PC-3 (cell line): ENCODE measurements around the gene ASXL2.

ENCODE experiments used
- CTCF ChIP-seq: fragments of 300-600 bp; sonication (generic); conservative IDR thresholded peaks from 2 replicates; pipeline ENCODE4 v1.5.1; 2017; ENCODE audit warnings: antibody characterized with exemption, low read depth, mild to moderate bottlenecking, low read length
- EZH2 ChIP-seq: fragments of 300-600 bp; sonication (generic); IDR thresholded peaks from one replicate; pipeline ENCODE4 v1.6.1; 2017; ENCODE audit warnings: antibody characterized with exemption, mild to moderate bottlenecking, low read length; ENCODE audit not compliant: unreplicated experiment
- EZH2phosphoT487 ChIP-seq: fragments of 300-600 bp; sonication (generic); IDR thresholded peaks from 2 replicates; pipeline ENCODE4 v1.6.1; 2018; ENCODE audit warnings: mild to moderate bottlenecking, antibody characterized with exemption, low read length, borderline replicate concordance

- TF ChIP-seq CTCF (no peak), EZH2 (no peak), EZH2phosphoT487 (no peak)
Observed at GRCh38 chr2:25684577-25685473, 193.5 kb downstream of the ASXL2 start.
